Glomerular visceral epithelial cell (primary cell): Measurements from ENCODE around the gene COL25A1.
"Not testable (repeated sequence)": the region's sequence is repeated elsewhere in the genome, so short reads cannot be mapped to it uniquely, and the experiment has no call there.

Experiments
- DNase-seq: peaks from one replicate; pipeline ENCODE4 v3.0.0-alpha.2; 2016; ENCODE audit errors: extremely low spot score

COL25A1 gene

GRCh38 chr4:109049926-109050325, 252.5 kb downstream of the COL25A1 start:
- DNase-seq: no peak

- peak; percentile 7 for DNase-seq
These were observed 255.8 kb downstream of the COL25A1 start for GRCh38 chr4:109046471-109047201.

- DNase-seq: no peak
These were observed 258.0 kb downstream of the COL25A1 start for GRCh38 chr4:109044431-109044830.

DNA sequence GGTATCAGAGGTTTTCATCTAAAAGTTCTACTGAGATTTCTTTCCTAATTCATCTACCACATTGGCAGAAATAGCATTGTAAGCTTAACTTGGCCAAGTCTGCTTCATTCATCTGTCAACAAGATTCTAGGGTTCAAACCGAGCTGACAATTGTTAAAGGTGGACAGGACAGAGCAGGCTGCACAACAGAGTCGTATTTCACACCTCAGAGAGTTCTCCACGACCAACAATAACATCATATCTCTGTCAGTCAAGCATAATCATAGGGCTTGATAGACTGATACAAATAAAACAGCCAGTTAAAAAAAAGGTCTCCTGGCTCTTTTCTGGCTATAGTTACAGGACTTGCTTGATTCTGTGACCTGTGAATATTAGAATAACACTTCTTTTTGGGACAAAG, 259.2 kb downstream of the COL25A1 start:
- no peak for DNase-seq

DNA sequence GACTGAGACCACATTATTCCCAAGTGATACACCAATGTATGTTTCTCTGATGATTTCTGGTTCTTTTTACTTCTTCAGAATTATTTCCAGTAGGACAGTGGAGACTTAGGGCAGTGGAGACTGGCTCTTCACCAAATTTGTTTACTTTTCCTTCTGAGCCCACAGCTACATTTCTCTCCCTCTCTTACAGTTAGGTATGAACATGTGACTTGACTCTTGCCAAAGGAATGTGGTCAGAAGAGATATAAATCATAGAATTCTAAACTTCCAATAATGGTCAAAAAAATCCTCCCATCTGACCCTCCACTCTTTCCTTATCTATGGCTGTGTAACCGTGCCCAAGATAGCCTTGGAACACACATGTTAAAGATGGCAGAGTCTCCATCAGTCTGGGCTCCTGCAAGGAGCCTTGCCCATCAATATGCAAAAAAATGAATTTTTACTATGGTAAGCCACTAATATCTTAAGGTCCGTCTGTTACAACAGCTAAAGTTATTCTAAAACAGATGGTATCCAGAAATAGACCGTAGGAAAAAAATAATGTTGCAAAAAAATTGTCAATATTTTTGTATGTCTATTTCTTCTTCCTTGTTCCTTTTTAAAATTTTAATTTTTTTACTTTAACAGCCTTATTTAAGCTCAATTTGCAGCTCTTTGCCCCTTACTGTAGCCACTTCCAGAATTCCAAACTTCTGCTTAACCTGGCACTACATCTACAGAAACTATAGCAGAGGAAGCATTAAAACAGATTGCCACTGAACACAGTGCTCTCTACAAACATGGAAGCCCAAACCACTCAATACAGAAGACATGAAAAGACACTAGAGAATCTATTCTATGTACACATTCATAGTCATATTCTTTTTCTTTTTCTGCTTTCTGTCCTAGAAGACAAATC, 260.7 kb downstream of the COL25A1 start:
- DNase-seq: peak; percentile 1

- DNase-seq: no peak
These were observed 262.0 kb downstream of the COL25A1 start for GRCh38 chr4:109040441-109040840.

DNA sequence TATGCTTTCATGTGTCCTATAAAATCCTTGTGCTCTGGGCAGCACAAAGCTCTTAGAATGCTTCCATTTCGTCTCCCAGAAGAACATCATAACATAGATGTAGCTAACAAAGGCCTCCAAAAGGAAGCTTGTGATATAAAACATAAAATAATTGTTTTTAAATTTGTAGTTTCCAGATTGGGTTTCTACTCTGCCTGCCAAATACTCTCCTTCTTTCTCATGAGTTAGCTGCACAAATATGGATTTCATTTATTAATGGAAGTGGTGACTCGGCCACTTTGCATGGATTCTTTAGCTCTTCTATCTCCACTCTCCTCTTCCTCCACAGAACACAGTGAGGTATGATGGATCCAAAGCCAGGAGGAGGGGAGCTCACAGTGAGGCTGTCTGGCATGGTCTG, 265.4 kb downstream of the COL25A1 start:
- no peak for DNase-seq

DNA sequence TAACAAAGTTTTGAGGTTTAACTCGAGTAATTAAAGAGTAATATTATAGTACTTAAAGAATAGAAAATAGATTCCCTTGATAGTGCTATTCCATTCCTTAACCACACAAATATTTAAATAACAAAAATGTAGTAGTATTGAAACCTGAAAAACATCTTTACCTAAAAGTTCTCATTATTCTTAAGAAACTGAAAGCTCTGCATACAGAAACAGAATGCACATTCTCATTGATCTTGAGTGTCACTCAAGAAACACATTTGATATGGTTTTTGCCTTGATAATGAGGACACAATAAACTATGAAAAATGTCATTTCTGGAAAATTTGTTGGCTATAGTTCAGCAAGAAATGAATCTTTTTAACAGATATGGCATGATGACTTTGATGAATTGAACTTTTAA, 268.5 kb downstream of the COL25A1 start:
- no peak for DNase-seq

- DNase-seq: no peak
These were observed 269.8 kb downstream of the COL25A1 start for GRCh38 chr4:109032671-109033070.

DNA sequence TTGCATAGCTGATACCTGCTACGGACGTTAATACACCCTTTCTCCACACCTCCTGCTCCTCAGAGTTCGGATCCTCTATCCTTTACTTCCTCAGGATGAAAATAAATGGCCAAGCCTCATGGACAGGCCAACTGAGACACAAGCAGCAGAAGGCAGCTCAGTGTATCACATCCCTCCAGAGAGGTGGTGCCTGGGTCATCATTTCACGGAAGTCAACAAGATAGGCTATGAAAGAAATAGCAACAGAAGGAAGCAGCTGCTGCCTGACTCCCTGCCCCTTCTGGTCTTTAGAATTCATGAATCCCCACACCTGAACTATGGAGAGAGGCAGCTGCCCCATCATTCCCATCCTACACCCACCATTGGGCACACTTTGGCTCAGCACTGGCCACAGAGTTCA, 272.5 kb downstream of the COL25A1 start:
- no peak for DNase-seq

DNA sequence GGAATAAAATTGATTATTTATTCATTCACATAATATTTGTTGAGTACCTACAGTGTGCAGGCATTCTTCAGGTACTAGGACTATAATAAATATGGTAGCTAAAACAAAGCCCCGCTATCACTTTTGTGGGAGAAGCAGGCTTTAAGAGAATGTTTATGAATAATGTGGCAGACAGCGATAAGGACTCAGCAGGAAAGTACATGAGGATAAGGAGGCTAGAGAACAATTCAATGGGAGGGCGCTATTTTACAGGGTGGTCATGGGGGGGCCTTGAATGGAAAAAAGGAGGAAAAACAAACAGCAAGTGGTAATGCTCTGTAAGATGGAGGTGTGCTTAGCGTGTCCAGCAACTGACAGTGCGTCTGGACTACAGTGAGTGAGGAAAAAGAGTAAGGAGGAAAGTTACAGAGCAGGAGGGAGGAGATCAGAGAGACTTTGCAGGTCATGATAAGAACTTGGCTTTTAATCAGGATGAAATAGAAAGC, 275.4 kb downstream of the COL25A1 start:
- DNase-seq: no peak

GRCh38 chr4:109026588-109026987, 275.9 kb downstream of the COL25A1 start:
- DNase-seq: no peak

DNA sequence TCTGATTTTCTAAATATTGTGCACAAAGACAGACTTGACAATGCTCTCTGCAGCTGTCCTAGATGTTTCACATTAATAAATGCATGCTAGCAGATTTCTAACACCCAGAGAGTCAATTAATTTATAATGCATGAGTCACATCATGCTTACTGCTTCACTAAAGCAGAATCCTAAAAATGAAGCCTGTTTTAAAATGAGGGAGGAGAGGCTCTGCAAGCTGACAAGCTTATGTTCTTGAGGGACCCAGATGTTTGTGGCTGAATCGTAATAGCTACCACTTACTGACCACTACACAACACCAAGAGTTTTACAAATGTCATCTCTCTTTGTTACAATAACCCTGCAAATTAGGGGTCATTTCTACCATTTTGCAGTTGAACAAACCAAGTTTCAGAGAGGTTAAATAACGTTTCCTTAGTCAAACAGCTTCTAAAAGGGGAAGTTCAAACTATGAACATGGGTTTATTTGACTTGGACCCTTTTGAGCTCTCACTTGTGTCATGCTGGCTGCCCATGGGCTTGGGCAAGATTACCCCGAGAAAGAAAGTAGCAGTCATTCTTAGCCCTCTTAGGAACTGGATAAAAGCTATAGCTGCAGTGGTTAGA, 276.9 kb downstream of the COL25A1 start:
- no peak for DNase-seq

GRCh38 chr4:109022961-109023360, 279.5 kb downstream of the COL25A1 start:
- no peak for DNase-seq

DNA sequence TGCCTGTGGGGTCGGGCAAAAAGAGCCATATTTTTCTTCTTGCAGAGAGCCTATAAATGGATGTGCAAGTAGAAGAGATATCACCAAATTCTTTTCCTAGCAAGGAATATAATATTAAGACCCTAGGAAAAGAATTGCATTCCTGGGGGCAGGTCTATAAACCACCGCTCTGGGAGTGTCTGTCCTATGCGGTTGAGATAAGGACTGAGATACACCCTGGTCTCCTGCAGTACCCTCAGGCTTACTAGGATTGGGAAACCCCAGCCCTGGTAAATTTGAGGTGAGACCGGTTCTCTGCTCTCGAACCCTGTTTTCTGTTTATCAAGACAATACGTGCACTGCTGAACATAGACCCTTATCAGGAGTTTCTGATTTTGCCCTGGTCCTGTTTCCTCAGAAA, 280.8 kb downstream of the COL25A1 start:
- not testable (repeated sequence) for DNase-seq

- no peak for DNase-seq
These were observed 281.6 kb downstream of the COL25A1 start for GRCh38 chr4:109020861-109021260.

DNA sequence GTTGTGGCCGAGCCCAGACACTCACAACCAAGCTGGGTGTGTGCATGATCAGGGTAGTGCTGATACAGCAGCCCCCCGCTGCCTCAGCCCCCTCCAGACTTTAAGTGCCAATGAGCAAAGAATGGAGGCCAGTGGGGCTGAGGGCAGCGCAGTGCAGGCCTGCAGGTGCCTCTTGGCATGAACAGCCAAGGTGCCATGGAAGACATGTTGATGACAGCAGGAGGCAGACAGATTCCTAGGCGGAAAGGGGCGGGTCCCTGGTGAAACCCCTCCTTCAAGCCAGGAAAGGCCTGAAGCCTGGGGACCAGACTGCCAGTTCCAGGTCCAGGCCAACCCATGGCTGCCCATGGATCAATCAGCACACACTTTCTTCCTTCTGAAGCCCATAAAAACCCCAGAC, 286.3 kb downstream of the COL25A1 start:
- no peak for DNase-seq

DNA sequence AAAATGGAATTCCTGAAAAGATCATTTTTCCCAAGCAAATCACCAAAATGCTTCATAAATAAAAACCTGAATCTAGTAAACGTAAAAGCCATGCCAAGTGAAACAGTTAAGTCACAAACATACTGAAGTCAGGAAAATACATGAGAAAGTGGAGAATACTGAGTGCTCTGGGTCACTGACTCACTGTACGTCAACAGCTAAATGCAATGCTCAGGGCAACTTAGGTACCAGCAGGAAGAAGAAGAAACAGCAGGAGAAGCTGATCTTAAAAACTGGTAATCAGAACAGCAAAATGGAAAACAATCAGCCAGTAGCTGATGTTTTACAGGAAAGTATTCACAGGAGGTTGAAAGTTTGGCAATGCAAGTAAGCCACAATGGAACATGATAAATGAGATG, 287.0 kb downstream of the COL25A1 start:
- DNase-seq: no peak

DNA sequence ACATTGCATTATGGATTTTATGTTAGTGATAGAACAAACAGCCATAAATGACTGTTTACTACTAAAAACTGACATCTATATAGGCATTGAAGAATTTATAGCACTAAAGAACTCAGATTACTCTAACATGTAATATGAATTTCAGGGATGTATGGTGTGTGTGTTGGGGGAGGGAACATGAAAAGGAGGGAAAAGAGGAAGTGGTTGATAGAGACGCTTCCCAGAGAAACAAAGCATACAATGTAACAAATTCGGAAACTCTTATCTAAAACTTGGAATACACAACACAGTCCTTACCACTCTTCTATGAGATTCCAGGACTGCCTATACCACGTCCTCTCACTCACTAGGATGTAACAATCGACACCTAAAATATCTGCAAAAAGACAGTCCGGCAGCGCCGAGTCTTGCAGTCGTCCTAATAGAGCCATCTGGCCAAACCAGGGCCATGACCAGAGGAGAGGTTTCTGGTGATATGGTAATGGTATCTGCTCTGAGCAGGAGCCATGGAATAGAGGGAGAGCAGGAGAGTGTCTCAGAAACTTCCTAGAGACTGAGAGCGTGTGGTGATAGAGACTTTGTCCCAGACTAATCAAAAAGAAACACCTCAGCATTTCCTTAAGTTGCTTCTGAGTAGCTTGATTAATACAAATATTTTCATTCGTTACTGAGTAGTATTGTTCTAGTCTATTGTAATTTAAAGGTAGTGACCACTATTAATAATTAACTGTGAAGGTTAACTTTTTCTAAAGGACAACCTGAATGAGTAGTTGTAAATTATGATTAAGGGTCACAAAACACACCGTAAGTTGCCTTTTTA, 287.7 kb downstream of the COL25A1 start:
- no peak for DNase-seq

DNA sequence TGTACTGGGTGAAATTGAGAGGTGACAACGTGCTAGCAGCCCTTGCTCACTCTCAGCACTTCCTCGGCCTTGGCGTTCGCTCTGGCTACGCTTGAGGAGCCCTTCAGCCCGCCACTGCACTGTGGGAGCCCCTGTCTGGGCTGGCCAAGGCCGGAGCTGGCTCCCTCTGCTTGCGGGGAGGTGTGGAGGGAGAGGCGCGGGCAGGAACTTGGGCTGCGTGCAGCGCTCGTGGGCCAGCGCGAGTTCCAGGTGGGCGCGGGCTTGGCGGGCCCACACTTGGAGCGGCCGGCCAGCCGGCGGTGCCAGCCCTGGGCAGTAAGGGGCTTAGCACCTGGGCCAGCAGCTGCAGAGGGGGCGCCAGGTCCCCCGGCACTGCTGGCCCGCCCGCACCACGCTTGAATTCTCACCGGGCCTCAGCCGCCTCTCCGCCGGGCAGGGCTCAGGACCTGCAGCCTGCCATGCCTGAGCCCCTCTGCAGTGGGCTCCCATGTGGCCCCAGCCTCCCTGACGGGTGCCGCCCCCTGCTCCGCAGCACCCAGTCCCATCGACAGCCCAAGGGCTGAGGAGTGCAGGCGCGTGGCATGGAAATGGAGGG, 290.1 kb downstream of the COL25A1 start:
- DNase-seq: no peak
